Measurements from ENCODE around the gene NUP160.
"Not testable (repeated sequence)": the region's sequence is repeated elsewhere in the genome, so short reads cannot be mapped to it uniquely, and the experiment has no call there.

Gene NUP160

GRCh38 chr11:47848700-47849155, 578 bp upstream of the NUP160 start:
- Mint-ChIP-seq H3K27ac (peak overlapping the region; percentile 99), H3K36me3 (ENCODE audit: low read depth) (peaks cover 35% of the 10 kb centered on the region), H3K4me1 (ENCODE audit: low read depth) (peaks cover 45% of the 10 kb centered on the region), H3K4me3 (peak overlapping the region; percentile 98), H3K27me3 (no peaks in the 10 kb centered on the region), H3K9me3 (no peaks in the 10 kb centered on the region)
- DNase-seq: no peak

- Mint-ChIP-seq H3K27me3 (no peaks in the 10 kb centered on the region), H3K9me3 (no peaks in the 10 kb centered on the region), H3K36me3 (ENCODE audit: low read depth) (peaks cover 35% of the 10 kb centered on the region), H3K4me3 (peak overlapping the region; percentile 98), H3K27ac (peak overlapping the region; percentile 99), H3K4me1 (ENCODE audit: low read depth) (peaks cover 42% of the 10 kb centered on the region)
- no peak for DNase-seq
Observed at GRCh38 chr11:47847537-47847891, 636 bp downstream of the NUP160 start.

- DNase-seq: no peak
- Mint-ChIP-seq H3K36me3 (ENCODE audit: low read depth) (peaks cover 35% of the 10 kb centered on the region), H3K27ac (peak overlapping the region; percentile 99), H3K4me1 (ENCODE audit: low read depth) (peaks cover 42% of the 10 kb centered on the region), H3K9me3 (no peaks in the 10 kb centered on the region), H3K4me3 (peak overlapping the region; percentile 98), H3K27me3 (no peaks in the 10 kb centered on the region)
Observed at GRCh38 chr11:47846998-47847397, 1.2 kb downstream of the NUP160 start.

- no peak for DNase-seq
- Mint-ChIP-seq H3K27ac (no peak overlapping the region), H3K4me1 (ENCODE audit: low read depth) (peaks cover 20% of the 10 kb centered on the region), H3K4me3 (no peak overlapping the region), H3K9me3 (no peaks in the 10 kb centered on the region), H3K36me3 (ENCODE audit: low read depth) (peaks cover 53% of the 10 kb centered on the region), H3K27me3 (no peaks in the 10 kb centered on the region)
Observed at GRCh38 chr11:47843361-47844055, 4.6 kb downstream of the NUP160 start.

GRCh38 chr11:47842749-47843148, 5.4 kb downstream of the NUP160 start:
- Mint-ChIP-seq H3K36me3 (ENCODE audit: low read depth) (peaks cover 54% of the 10 kb centered on the region), H3K4me3 (no peak overlapping the region), H3K27ac (no peak overlapping the region), H3K9me3 (no peaks in the 10 kb centered on the region), H3K27me3 (no peaks in the 10 kb centered on the region), H3K4me1 (ENCODE audit: low read depth) (peaks cover 20% of the 10 kb centered on the region)
- no peak for DNase-seq

- Mint-ChIP-seq H3K9me3 (no peaks in the 10 kb centered on the region), H3K36me3 (ENCODE audit: low read depth) (peaks cover 77% of the 10 kb centered on the region), H3K27me3 (no peaks in the 10 kb centered on the region), H3K4me3 (no peak overlapping the region), H3K4me1 (ENCODE audit: low read depth) (peaks cover 2% of the 10 kb centered on the region), H3K27ac (peak overlapping the region; percentile 7)
- no peak for DNase-seq
Observed at GRCh38 chr11:47837929-47838328, 10.2 kb downstream of the NUP160 start.

- DNase-seq: no peak
- Mint-ChIP-seq H3K4me3 (no peak overlapping the region), H3K36me3 (ENCODE audit: low read depth) (peaks cover 83% of the 10 kb centered on the region), H3K4me1 (ENCODE audit: low read depth) (peaks cover 6% of the 10 kb centered on the region), H3K27ac (no peak overlapping the region), H3K9me3 (no peaks in the 10 kb centered on the region), H3K27me3 (no peaks in the 10 kb centered on the region)
Observed at GRCh38 chr11:47837292-47837691, 10.9 kb downstream of the NUP160 start.

- H3K4me1 Mint-ChIP-seq (ENCODE audit: low read depth): peaks cover 35% of the 10 kb centered on the region
- DNase-seq, H3K27me3 Mint-ChIP-seq, H3K4me3 Mint-ChIP-seq, H3K9me3 Mint-ChIP-seq: not testable (repeated sequence)
- peak overlapping the region; percentile 51 for H3K27ac Mint-ChIP-seq
- peaks cover 97% of the 10 kb centered on the region for H3K36me3 Mint-ChIP-seq (ENCODE audit: low read depth)
Observed at GRCh38 chr11:47830013-47830412, 18.1 kb downstream of the NUP160 start.

GRCh38 chr11:47828284-47828683, 19.9 kb downstream of the NUP160 start:
- DNase-seq: no peak
- peak overlapping the region; percentile 47 for H3K27ac Mint-ChIP-seq
- peaks cover 35% of the 10 kb centered on the region for H3K4me1 Mint-ChIP-seq (ENCODE audit: low read depth)
- H3K9me3 Mint-ChIP-seq: no peaks in the 10 kb centered on the region
- H3K4me3 Mint-ChIP-seq: no peak overlapping the region
- no peaks in the 10 kb centered on the region for H3K27me3 Mint-ChIP-seq
- peaks cover 95% of the 10 kb centered on the region for H3K36me3 Mint-ChIP-seq (ENCODE audit: low read depth)

- H3K9me3 Mint-ChIP-seq; H3K27ac Mint-ChIP-seq; H3K4me1 Mint-ChIP-seq (ENCODE audit: low read depth); H3K4me3 Mint-ChIP-seq; H3K27me3 Mint-ChIP-seq; DNase-seq: not testable (repeated sequence)
- peaks cover 92% of the 10 kb centered on the region for H3K36me3 Mint-ChIP-seq (ENCODE audit: low read depth)
Observed at GRCh38 chr11:47822664-47823063, 25.5 kb downstream of the NUP160 start.

GRCh38 chr11:47819743-47820142, 28.4 kb downstream of the NUP160 start:
- Mint-ChIP-seq H3K36me3 (ENCODE audit: low read depth) (peaks cover 88% of the 10 kb centered on the region), H3K27ac (peak overlapping the region; percentile 18), H3K4me1 (ENCODE audit: low read depth) (no peaks in the 10 kb centered on the region), H3K4me3 (no peak overlapping the region), H3K9me3 (no peaks in the 10 kb centered on the region), H3K27me3 (no peaks in the 10 kb centered on the region)
- DNase-seq: no peak

GRCh38 chr11:47800759-47801158, 47.4 kb downstream of the NUP160 start:
- peaks cover 25% of the 10 kb centered on the region for H3K4me1 Mint-ChIP-seq (ENCODE audit: low read depth)

GRCh38 chr11:47797633-47798032, 50.5 kb downstream of the NUP160 start:
- peaks cover 94% of the 10 kb centered on the region for H3K36me3 Mint-ChIP-seq (ENCODE audit: low read depth)
- H3K27ac Mint-ChIP-seq: peak overlapping the region; percentile 89
- H3K4me1 Mint-ChIP-seq (ENCODE audit: low read depth): peaks cover 25% of the 10 kb centered on the region
- no peaks in the 10 kb centered on the region for H3K9me3 Mint-ChIP-seq
- DNase-seq: no peak
- H3K4me3 Mint-ChIP-seq: peak overlapping the region; percentile 9
- H3K27me3 Mint-ChIP-seq: no peaks in the 10 kb centered on the region

More at GRCh38 chr11:47800759-47801158, 47.4 kb downstream of the NUP160 start:
- no peaks in the 10 kb centered on the region for H3K9me3 Mint-ChIP-seq
- H3K27ac Mint-ChIP-seq: peak overlapping the region; percentile 61
- no peak for DNase-seq
- no peaks in the 10 kb centered on the region for H3K27me3 Mint-ChIP-seq
- no peak overlapping the region for H3K4me3 Mint-ChIP-seq
- peaks cover 90% of the 10 kb centered on the region for H3K36me3 Mint-ChIP-seq (ENCODE audit: low read depth)

- Mint-ChIP-seq H3K4me1 (ENCODE audit: low read depth) (peaks cover 12% of the 10 kb centered on the region), H3K36me3 (ENCODE audit: low read depth) (peaks cover 95% of the 10 kb centered on the region), H3K27me3 (no peaks in the 10 kb centered on the region), H3K27ac (no peak overlapping the region), H3K9me3 (no peaks in the 10 kb centered on the region), H3K4me3 (no peak overlapping the region)
- DNase-seq: no peak
Observed at GRCh38 chr11:47791774-47792430, 56.2 kb downstream of the NUP160 start.

- not testable (repeated sequence) for H3K4me1 Mint-ChIP-seq (ENCODE audit: low read depth); DNase-seq; H3K27me3 Mint-ChIP-seq; H3K27ac Mint-ChIP-seq; H3K9me3 Mint-ChIP-seq; H3K4me3 Mint-ChIP-seq
- H3K36me3 Mint-ChIP-seq (ENCODE audit: low read depth): peaks cover 95% of the 10 kb centered on the region
Observed at GRCh38 chr11:47790017-47790416, 58.1 kb downstream of the NUP160 start.

All from activated T-cell treated with anti-CD3 and anti-CD28 coated beads, Interleukin-2, amount 50 U/mL, for 24 hours (primary cell).